Sigmoid colon (tissue), 3 donors: Measurements from ENCODE around the gene ZKSCAN8.

Experiments
- CTCF ChIP-seq, 4 experiments: fragments of 450-650 bp in 3 of 4; fragments of 200-600 bp in 1 of 4; IDR thresholded peaks; one replicate each; pipeline ENCODE4 v1.5.1; 2016 to 2019; ENCODE audit warnings: antibody characterized with exemption in 4 of 4, mild to moderate bottlenecking in 3 of 4, moderate library complexity in 2 of 4
- POLR2A ChIP-seq, 2 donors: fragments of 450-650 bp; IDR thresholded peaks; one replicate each; pipeline ENCODE4 v1.6.1; 2016; ENCODE audit warnings: antibody characterized with exemption in 2 of 2, mild to moderate bottlenecking in 2 of 2, moderate library complexity in 2 of 2

GRCh38 chr6:28118217-28118616 lies 23.5 kb upstream of the ZKSCAN8 start:
- TF ChIP-seq POLR2A (IDR thresholded peaks at IDR 0.05) (no peak), CTCF (IDR thresholded peaks at IDR 0.05) (no peak)
